Osteoblast (primary cell): ENCODE data around the gene ARHGEF7. TPM values are rescaled to one million over a fixed set of nuclear protein-coding genes. Genes with fewer than 3 reads are reported as not detected.
A peak's percentile ranks its signal among the peaks of the same experiment; 100 is the strongest.

ENCODE experiments used
- DNase-seq: peaks from one replicate; pipeline ENCODE4 v3.0.0; 2011; ENCODE audit warnings: low spot score, mixed read lengths; ENCODE audit not compliant: insufficient read length; ENCODE audit errors: missing footprints
- H2AFZ ChIP-seq: 2 replicates; pipeline ENCODE4 v1.6.0; 2011; ENCODE audit warnings: mild to moderate bottlenecking, low read length
- H3K27ac ChIP-seq: 2 replicates; pipeline ENCODE4 v1.5.1; 2011; ENCODE audit warnings: mild to moderate bottlenecking, low read depth, low read length, moderate library complexity
- H3K27me3 ChIP-seq: 2 replicates; pipeline ENCODE4 v1.6.0; 2012; ENCODE audit warnings: mild to moderate bottlenecking, control low read depth, inconsistent platforms, low read length, moderate library complexity; ENCODE audit not compliant: insufficient read depth
- H3K36me3 ChIP-seq: 2 replicates; pipeline ENCODE4 v1.5.1; 2011; ENCODE audit warnings: mild to moderate bottlenecking, low read length, control low read depth, moderate library complexity; ENCODE audit not compliant: insufficient read depth
- H3K4me1 ChIP-seq: 2 replicates; pipeline ENCODE4 v1.5.1; 2011; ENCODE audit warnings: mild to moderate bottlenecking, low read length, control low read depth, moderate library complexity; ENCODE audit not compliant: insufficient read depth
- H3K4me2 ChIP-seq: 2 replicates; pipeline ENCODE4 v1.6.0; 2011; ENCODE audit warnings: mild to moderate bottlenecking, low read length; ENCODE audit not compliant: insufficient read depth
- H3K4me3 ChIP-seq: fragments of 200-600 bp; sonication (generic); 3 replicates; pipeline ENCODE4 v1.5.1; 2012; ENCODE audit warnings: mild to moderate bottlenecking, low read length, inconsistent platforms; ENCODE audit not compliant: insufficient read depth
- H3K79me2 ChIP-seq: 2 replicates; pipeline ENCODE4 v1.6.0; 2012; ENCODE audit warnings: mild to moderate bottlenecking, low read length, control low read depth, inconsistent platforms; ENCODE audit not compliant: insufficient read depth
- H3K9me3 ChIP-seq: 2 replicates; pipeline ENCODE4 v1.5.1; 2011; ENCODE audit warnings: low read depth, low read length, control low read depth
- H4K20me1 ChIP-seq: 2 replicates; pipeline ENCODE4 v1.6.0; 2012; ENCODE audit warnings: mild to moderate bottlenecking, low read length, control low read depth; ENCODE audit not compliant: insufficient read depth
- CTCF ChIP-seq: IDR thresholded peaks from 2 replicates; pipeline ENCODE4 v1.5.1; 2011; ENCODE audit warnings: mild to moderate bottlenecking, low read depth, low read length, moderate library complexity; ENCODE audit errors: extremely low read depth
- total RNA-seq: library from RNA; depleted of rRNA; stranded (reverse); fragments of >200 nt; gene quantifications from 2 replicates; pipeline ENCODE4 v1.2.3, GENCODE V29; 2012

Gene ARHGEF7
- total RNA-seq, 1 donor, result 27.5 TPM

- H3K4me2 ChIP-seq, result no peak overlapping the region
- no peak for TF ChIP-seq CTCF
- no peaks in the 10 kb centered on the region for H3K9me3 ChIP-seq
- H3K27me3 ChIP-seq, result no peaks in the 10 kb centered on the region
- H4K20me1 ChIP-seq, result peaks cover 65% of the 10 kb centered on the region
- no peak overlapping the region for H3K27ac ChIP-seq
- peaks cover 95% of the 10 kb centered on the region for H3K79me2 ChIP-seq
- H3K36me3 ChIP-seq, result peaks cover 11% of the 10 kb centered on the region
- peaks cover 23% of the 10 kb centered on the region for H3K4me1 ChIP-seq
- no peak overlapping the region for H2AFZ ChIP-seq
- H3K4me3 ChIP-seq, result no peak overlapping the region
- no peak for DNase-seq
Observed at GRCh38 chr13:111175372-111175771, 60.3 kb downstream of the ARHGEF7 start.

- no peak for TF ChIP-seq CTCF
- Histone ChIP-seq H3K79me2 (peaks cover 95% of the 10 kb centered on the region), H3K4me1 (peaks cover 25% of the 10 kb centered on the region), H3K4me2 (no peak overlapping the region), H3K36me3 (peaks cover 11% of the 10 kb centered on the region), H3K27ac (no peak overlapping the region), H3K4me3 (no peak overlapping the region), H3K27me3 (no peaks in the 10 kb centered on the region), H2AFZ (no peak overlapping the region), H4K20me1 (peaks cover 60% of the 10 kb centered on the region), H3K9me3 (no peaks in the 10 kb centered on the region)
- DNase-seq, result no peak
Observed at GRCh38 chr13:111175935-111176334, 60.8 kb downstream of the ARHGEF7 start.

GRCh38 chr13:111176421-111176820 lies 61.3 kb downstream of the ARHGEF7 start:
- Histone ChIP-seq H3K9me3 (no peaks in the 10 kb centered on the region), H3K36me3 (peaks cover 11% of the 10 kb centered on the region), H4K20me1 (peaks cover 57% of the 10 kb centered on the region), H3K4me3 (no peak overlapping the region), H3K79me2 (peaks cover 95% of the 10 kb centered on the region), H3K4me2 (no peak overlapping the region), H2AFZ (no peak overlapping the region), H3K27me3 (no peaks in the 10 kb centered on the region), H3K4me1 (peaks cover 25% of the 10 kb centered on the region), H3K27ac (no peak overlapping the region)
- no peak for DNase-seq
- no peak for TF ChIP-seq CTCF

- Histone ChIP-seq H3K4me3 (no peak overlapping the region), H3K79me2 (peaks cover 95% of the 10 kb centered on the region), H4K20me1 (peaks cover 54% of the 10 kb centered on the region), H3K27ac (peak overlapping the region; percentile 94), H3K4me2 (no peak overlapping the region), H3K4me1 (peaks cover 25% of the 10 kb centered on the region), H3K36me3 (peaks cover 11% of the 10 kb centered on the region), H2AFZ (no peak overlapping the region), H3K9me3 (no peaks in the 10 kb centered on the region), H3K27me3 (no peaks in the 10 kb centered on the region)
- no peak for DNase-seq
- TF ChIP-seq CTCF, result no peak
Observed at GRCh38 chr13:111177081-111177711, 62.1 kb downstream of the ARHGEF7 start.
